ENCODE data around the gene TRIM44.

Gene TRIM44

DNA sequence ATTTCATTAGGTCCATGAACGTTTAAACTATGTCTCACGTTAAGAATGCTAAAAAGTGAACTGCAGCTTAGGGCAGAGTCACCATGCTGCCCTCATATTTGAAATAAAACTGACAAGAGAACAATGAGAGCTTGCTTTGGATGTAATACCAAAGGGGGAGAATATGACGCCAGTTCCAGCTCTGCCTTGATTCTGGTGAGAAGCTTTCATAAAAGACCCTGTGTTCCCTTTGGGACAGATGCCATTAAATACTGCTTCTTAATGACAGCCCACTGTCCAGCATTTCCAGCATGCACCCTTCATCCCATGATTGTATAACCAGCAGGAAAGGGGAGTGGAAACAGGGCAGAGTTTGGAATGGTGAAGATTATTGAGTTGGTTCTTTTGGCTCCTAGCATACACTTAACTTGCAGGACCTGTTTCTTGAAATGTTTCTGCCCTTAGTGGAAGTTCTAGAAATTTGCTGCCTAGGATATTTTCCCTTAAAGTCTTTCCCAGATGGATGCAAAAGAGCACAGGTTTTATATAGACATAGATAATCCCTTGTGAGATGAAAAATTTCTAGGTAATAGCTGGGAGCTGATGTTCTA is 142.0 kb downstream of the TRIM44 start:
- Histone ChIP-seq H2AFZ (ENCODE audit: low read length) (no peak overlapping the region), H3K9ac (ENCODE audit: low read depth, low read length, poor library complexity, severe bottlenecking) (no peak overlapping the region), H3F3A (ENCODE audit: low read depth) (no peaks in the 10 kb centered on the region), H3K36me3 (ENCODE audit: insufficient read depth, low read length) (peaks cover 27% of the 10 kb centered on the region; the same call in 1 of the 2 replicates), H3K27me3 (ENCODE audit: insufficient read depth, low read length, poor library complexity, severe bottlenecking) (no peaks in the 10 kb centered on the region), H3K9me2 (replicated peaks; ENCODE audit: low read depth, low read length) (no peaks in the 10 kb centered on the region), H3K79me2 (ENCODE audit: insufficient read depth, low read length) (no peaks in the 10 kb centered on the region; the same call in 1 of the 2 replicates), H4K20me1 (ENCODE audit: insufficient read depth, low read length, poor library complexity, severe bottlenecking) (peaks cover 9% of the 10 kb centered on the region), H3K4me3 (ENCODE audit: low read length, poor library complexity, severe bottlenecking) (no peak overlapping the region), H3K9me3 (ENCODE audit: insufficient read depth, low read depth, low read length) (no peaks in the 10 kb centered on the region), H3K4me1 (ENCODE audit: insufficient read depth, low read length, poor library complexity, severe bottlenecking) (peaks cover 29% of the 10 kb centered on the region), H3K4me2 (ENCODE audit: low read depth, low read length, poor library complexity, severe bottlenecking) (no peak overlapping the region)
- no peak for TF ChIP-seq EZH2phosphoT487 (IDR thresholded peaks at IDR 0.05; ENCODE audit: borderline replicate concordance)
- TF ChIP-seq, protein P1, sequence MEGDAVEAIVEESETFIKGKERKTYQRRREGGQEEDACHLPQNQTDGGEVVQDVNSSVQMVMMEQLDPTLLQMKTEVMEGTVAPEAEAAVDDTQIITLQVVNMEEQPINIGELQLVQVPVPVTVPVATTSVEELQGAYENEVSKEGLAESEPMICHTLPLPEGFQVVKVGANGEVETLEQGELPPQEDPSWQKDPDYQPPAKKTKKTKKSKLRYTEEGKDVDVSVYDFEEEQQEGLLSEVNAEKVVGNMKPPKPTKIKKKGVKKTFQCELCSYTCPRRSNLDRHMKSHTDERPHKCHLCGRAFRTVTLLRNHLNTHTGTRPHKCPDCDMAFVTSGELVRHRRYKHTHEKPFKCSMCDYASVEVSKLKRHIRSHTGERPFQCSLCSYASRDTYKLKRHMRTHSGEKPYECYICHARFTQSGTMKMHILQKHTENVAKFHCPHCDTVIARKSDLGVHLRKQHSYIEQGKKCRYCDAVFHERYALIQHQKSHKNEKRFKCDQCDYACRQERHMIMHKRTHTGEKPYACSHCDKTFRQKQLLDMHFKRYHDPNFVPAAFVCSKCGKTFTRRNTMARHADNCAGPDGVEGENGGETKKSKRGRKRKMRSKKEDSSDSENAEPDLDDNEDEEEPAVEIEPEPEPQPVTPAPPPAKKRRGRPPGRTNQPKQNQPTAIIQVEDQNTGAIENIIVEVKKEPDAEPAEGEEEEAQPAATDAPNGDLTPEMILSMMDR (conservative IDR thresholded peaks at IDR 0.05; ENCODE audit: low read length) = no peak

DNA sequence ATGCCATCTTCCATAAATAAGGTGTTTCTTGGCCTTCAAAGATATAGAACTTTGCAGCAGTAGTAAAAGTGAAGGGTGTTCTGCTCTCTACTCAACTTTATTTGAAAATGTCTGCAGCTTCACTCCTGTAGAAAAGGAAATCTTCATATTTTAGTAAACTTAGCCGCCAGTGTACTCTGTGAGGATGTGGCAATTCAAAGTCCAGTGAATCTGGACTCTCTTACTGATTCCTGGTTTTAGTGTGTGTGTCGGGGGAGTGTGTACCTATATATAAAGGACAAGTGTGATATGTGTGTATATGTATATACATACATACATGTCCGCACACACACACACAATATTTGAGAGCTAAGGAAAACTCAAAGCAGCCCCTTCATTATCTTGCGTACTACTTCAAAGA is 147.0 kb downstream of the TRIM44 start:
- Histone ChIP-seq H3K9me2 (replicated peaks; ENCODE audit: low read depth, low read length) (no peaks in the 10 kb centered on the region), H4K20me1 (ENCODE audit: insufficient read depth, low read length, poor library complexity, severe bottlenecking) (no peaks in the 10 kb centered on the region), H3K9me3 (ENCODE audit: insufficient read depth, low read depth, low read length) (no peaks in the 10 kb centered on the region), H3K79me2 (ENCODE audit: insufficient read depth, low read length) (no peaks in the 10 kb centered on the region), H3K27me3 (ENCODE audit: insufficient read depth, low read length, poor library complexity, severe bottlenecking) (no peaks in the 10 kb centered on the region), H3K4me1 (ENCODE audit: insufficient read depth, low read length, poor library complexity, severe bottlenecking) (peaks cover 26% of the 10 kb centered on the region), H3K9ac (ENCODE audit: low read depth, low read length, poor library complexity, severe bottlenecking) (no peak overlapping the region), H3F3A (ENCODE audit: low read depth) (0 out of 2 replicates have a peak, but pooled peaks cover 5% of the 10 kb centered on the region), H3K36me3 (ENCODE audit: insufficient read depth, low read length) (peaks cover 37% of the 10 kb centered on the region; the same call in 1 of the 2 replicates), H2AFZ (ENCODE audit: low read length) (no peak overlapping the region), H3K4me2 (ENCODE audit: low read depth, low read length, poor library complexity, severe bottlenecking) (no peak overlapping the region), H3K4me3 (ENCODE audit: low read length, poor library complexity, severe bottlenecking) (no peak overlapping the region)
- TF ChIP-seq, protein P1 (conservative IDR thresholded peaks at IDR 0.05; ENCODE audit: low read length) = no peak
- TF ChIP-seq EZH2phosphoT487 (IDR thresholded peaks at IDR 0.05; ENCODE audit: borderline replicate concordance) = no peak

DNA sequence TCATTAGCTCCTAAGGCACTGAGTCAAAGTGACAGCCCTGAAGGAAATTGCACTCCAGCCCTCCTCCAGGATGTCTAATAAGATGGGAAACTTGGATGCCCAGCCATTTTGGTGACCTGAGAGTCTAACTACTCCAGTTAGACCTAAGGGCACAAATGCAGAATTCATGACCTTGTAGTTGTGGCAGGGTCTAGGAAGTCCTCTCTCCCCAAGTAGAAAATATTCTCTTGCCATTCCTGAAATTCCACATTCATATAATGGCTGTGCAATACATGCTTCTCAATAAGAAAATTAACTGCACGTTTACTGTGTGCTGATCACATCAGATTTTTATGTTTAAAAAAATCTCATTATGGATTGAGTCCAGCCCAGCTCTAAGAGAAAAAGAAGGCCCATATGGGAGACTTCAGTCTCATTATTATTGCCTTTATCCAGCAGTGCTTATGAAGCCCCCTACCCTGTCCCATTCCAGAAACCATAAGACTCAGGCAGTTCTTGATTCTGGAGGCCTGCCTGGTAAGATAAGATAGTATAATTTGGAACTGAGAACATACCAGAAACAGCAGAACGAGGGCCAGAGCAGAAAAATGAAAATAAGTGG is 147.6 kb downstream of the TRIM44 start:
- TF ChIP-seq EZH2phosphoT487 (IDR thresholded peaks at IDR 0.05; ENCODE audit: borderline replicate concordance) = no peak
- TF ChIP-seq, protein P1 (conservative IDR thresholded peaks at IDR 0.05; ENCODE audit: low read length) = no peak
- H3K4me3 ChIP-seq (ENCODE audit: low read length, poor library complexity, severe bottlenecking) = no peak overlapping the region
- peaks cover 26% of the 10 kb centered on the region for H3K4me1 ChIP-seq (ENCODE audit: insufficient read depth, low read length, poor library complexity, severe bottlenecking)
- no peak overlapping the region for H2AFZ ChIP-seq (ENCODE audit: low read length)
- H3K9me3 ChIP-seq (ENCODE audit: insufficient read depth, low read depth, low read length) = no peaks in the 10 kb centered on the region
- no peaks in the 10 kb centered on the region for H3K9me2 ChIP-seq (replicated peaks; ENCODE audit: low read depth, low read length)
- H3K79me2 ChIP-seq (ENCODE audit: insufficient read depth, low read length) = no peaks in the 10 kb centered on the region
- no peaks in the 10 kb centered on the region for H4K20me1 ChIP-seq (ENCODE audit: insufficient read depth, low read length, poor library complexity, severe bottlenecking)
- H3K36me3 ChIP-seq (ENCODE audit: insufficient read depth, low read length) = peaks cover 36% of the 10 kb centered on the region; the same call in 1 of the 2 replicates
- no peak overlapping the region for H3K9ac ChIP-seq (ENCODE audit: low read depth, low read length, poor library complexity, severe bottlenecking)
- H3K4me2 ChIP-seq (ENCODE audit: low read depth, low read length, poor library complexity, severe bottlenecking) = no peak overlapping the region
- 0 out of 2 replicates have a peak, but pooled peaks cover 5% of the 10 kb centered on the region for H3F3A ChIP-seq (ENCODE audit: low read depth)
- H3K27me3 ChIP-seq (ENCODE audit: insufficient read depth, low read length, poor library complexity, severe bottlenecking) = no peaks in the 10 kb centered on the region

All from Loucy (cell line).